Tracheal epithelial cell (primary cell): ENCODE data around the gene TCAF2. TPM values are rescaled to one million over a fixed set of nuclear protein-coding genes. Genes with fewer than 3 reads are reported as not detected.

ENCODE experiments used
- total RNA-seq: library from RNA; depleted of rRNA; stranded (reverse); fragments of >200 nt; gene quantifications from 2 replicates; pipeline ENCODE4 v1.2.1, GENCODE V29; 2014

TCAF2 gene
- 0.85 and 4.1 TPM in 2 replicates for total RNA-seq

GRCh38 chr7:143620646-143621045 is at the start of gene TCAF2:
TCAF2 (plus strand) TSS chr7:143620974.

GRCh38 chr7:143571501-143571900 is 49.3 kb upstream of the TCAF2 start, which contains the start of gene CTAGE15:
CTAGE15 (plus strand) TSS chr7:143571801; CDS start chr7:143571818, 17 bp downstream.

Other genes starting within 250 kb of the TCAF2 start
- gene ZYX, start 239.6 kb upstream of the TCAF2 start, total RNA-seq: 15.8 and 21.0 TPM in 2 replicates
- gene EPHA1, start 212.1 kb upstream of the TCAF2 start, total RNA-seq: 40.7 and 52.5 TPM in 2 replicates
- gene TAS2R60, start 177.5 kb upstream of the TCAF2 start, total RNA-seq: not detected in 2 replicates
- gene TAS2R41, start 143.1 kb upstream of the TCAF2 start, total RNA-seq: not detected in 2 replicates
- gene CTAGE15, start 49.2 kb upstream of the TCAF2 start, total RNA-seq: 0.21 and 0.48 TPM in 2 replicates
- under 0.01 TPM in 1 of 2 replicates, not detected in the other for gene CTAGE6, start 136.7 kb downstream of the TCAF2 start, total RNA-seq